Measurements from ENCODE around the gene MAGEA9. TPM values are rescaled to one million over a fixed set of nuclear protein-coding genes. Genes with fewer than 3 reads are reported as not detected.
"Not testable (repeated sequence)": the region's sequence is repeated elsewhere in the genome, so short reads cannot be mapped to it uniquely, and the experiment has no call there.

The MAGEA9 gene, protein sequence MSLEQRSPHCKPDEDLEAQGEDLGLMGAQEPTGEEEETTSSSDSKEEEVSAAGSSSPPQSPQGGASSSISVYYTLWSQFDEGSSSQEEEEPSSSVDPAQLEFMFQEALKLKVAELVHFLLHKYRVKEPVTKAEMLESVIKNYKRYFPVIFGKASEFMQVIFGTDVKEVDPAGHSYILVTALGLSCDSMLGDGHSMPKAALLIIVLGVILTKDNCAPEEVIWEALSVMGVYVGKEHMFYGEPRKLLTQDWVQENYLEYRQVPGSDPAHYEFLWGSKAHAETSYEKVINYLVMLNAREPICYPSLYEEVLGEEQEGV
- total RNA-seq = not detected in 2 replicates

DNA sequence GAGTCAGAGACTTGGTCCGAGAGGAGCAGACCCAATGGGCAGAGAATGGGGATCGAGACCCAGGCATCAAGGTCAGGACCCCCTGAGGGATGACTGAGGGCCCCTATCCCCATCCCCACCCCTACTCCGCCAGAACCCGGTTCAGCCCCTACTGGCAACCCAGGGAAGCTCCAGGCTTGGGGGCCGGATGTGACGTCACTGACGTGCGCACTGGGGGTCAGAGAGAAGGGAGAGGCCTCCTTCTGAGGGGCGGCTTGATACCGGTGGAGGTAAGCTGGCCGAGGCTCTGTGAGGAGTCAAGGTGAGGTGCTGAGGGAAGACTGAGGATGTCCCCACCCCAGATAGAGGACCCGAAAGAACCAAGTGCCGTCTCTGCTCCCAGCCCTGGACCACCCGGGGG, at the start of gene MAGEA9:
Gene MAGEA9, plus strand, starts transcription at position 204 of the 400 bp plus-strand sequence. CDS start 4,281 bp downstream, outside the sequence.
- DNase-seq (ENCODE audit: low read depth, low spot score) = not testable (repeated sequence)

DNA sequence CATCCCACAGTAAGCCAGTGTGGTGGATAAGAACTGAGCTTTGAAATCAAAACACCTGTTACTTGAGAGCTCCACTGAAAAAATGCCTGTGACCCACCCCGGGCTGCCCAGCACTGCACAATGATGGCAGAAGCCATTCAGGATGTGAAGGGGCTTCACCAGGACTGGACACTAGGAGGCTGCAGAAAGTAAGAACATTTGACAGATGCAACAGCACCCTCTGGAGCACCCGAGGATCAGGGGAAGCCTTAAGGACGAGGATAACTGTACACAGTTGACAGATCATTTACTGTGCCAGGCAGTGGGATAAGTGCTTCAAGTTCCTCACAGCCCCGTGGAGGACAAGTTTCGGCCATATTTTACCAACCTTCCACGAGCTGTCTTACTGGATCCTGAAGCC, 39.5 kb upstream of the MAGEA9 start:
- not testable (repeated sequence) for DNase-seq (ENCODE audit: low read depth, low spot score)

DNA sequence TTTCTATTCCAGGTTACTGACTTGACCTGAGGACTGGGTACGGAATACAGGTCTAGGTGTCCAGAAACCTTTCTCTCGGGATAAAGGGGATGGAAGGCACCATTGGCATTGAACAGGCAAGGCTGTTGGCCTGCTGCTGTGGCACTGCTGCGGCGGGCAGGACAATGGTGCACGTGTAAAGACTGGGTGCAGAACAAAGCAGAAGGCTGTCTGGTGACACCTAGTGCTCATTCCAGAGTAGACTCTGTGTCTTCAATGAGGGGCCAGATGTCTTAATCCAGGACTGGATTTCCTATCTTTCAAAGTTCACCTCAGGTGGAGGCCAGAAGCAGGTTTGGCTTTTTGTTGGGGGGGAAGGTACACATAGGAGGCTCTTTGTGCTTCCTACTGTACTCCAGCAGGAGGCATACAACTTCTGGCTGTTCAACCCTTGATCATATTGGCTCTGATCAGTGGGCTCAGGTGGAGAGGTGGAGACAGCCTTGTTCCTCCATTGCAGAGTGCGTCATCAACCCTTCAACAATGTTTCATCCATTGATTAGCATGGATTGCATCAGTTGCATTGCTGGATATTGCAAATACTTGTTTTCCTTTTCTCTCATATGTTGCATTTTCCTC, 35.2 kb upstream of the MAGEA9 start:
- DNase-seq (ENCODE audit: low read depth, low spot score) = not testable (repeated sequence)

DNA sequence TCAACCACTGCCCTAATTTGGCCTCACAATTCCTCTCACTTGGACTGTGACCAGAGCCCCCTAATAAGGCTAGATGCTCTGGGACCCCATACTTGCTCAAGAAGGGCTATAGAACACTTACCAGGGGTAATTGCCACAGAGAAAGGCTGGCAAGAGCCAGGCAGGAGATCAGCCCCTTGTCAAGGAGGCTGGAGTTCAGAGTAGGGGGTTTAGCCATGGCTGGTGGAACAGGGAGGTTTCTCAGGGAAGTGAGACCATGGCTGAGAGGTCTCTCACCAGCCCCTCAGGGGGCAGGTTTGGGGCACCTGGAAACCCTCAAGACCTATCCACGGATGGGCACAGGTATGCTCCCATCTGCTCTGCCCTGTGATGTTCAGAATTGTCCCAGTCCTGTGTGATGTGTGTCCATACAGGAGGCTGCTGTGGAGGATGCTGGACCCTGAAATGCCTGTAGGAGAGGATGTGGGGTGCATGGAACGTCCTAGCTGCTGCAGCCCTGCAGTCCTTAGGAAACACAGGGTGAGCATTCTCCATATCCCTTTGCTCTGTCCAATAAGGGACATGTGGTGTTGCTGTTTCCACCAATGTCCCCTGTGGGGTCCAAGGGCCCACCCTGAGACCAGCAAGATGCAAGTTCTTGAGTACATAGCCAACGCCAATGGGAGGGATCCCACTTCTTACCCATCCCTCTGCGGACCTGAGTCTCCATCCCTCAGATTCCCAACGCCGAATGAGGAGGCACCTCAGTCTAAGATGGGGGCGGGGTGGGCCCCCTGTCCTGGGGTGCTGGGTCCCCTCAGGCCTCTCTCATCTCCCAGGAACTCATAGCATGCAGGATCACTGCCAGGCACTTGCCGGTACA, 24.3 kb upstream of the MAGEA9 start:
- DNase-seq (ENCODE audit: low read depth, low spot score) = no peak

DNA sequence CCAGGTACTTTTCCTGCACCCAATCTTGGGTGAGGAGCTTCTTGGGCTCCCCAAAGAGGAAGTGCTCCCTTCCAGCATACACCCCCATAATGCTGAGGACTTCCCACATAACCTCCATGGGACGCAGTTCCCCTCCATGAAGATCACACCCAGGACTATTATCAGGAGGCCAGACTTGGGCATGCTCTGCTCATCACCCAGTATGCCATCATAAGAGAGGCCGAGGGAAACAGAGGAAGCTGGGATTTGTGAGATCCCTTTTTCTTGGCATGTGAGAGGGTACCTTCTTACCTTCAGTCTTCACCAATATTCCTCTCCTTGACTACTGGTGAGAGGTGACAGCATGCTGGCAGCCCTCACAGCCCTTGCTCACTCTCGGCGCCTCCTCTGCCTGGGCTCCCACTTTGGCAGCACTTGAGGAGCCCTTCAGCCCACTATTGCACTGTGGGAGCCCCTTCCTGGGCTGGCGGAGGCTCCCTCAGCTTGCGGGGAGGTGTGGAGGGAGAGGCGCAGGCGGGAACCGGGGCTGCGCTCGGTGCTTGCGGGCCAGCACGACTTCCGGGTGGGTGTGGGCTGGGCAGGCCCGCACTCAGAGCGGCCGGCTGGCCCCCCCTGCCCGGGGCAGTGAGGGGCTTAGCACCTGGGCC, 23.5 kb upstream of the MAGEA9 start:
- DNase-seq (ENCODE audit: low read depth, low spot score) = no peak

DNA sequence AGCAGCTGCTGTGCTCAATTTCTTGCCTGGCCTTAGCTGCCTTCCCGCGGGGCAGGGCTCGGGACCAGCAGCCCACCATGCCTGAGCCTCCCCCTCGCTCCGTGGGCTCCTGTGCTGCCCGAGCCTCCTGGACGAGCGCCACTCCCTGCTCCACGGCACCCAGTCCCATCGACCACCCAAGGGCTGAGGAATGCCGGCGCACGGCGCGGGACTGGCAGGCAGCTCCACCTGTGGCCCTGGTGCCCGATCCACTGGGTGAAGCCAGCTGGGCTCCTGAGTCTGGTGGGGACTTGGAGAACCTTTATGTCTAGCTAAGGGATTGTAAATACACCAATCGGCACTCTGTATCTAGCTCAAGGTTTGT, 23.0 kb upstream of the MAGEA9 start:
- not testable (repeated sequence) for DNase-seq (ENCODE audit: low read depth, low spot score)

DNA sequence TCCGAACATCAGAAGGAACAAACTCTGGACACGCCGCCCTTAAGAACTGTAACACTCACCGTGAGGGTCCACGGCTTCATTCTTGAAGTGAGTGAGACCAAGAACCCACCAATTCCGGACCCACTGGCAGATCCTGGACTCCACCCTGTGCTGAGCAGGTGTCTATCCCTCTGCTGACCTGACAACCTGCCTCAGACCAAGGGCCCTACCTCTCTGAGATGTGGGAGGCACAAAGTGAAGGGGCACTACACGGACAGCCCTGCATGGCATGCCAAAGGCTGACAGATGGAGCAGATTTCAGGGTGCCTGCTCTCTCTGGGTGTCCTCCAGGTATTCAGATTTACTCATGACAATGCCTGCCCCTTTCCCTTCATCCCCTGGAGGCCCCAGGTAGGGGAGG, 21.9 kb upstream of the MAGEA9 start:
- DNase-seq (ENCODE audit: low read depth, low spot score) = no peak

DNA sequence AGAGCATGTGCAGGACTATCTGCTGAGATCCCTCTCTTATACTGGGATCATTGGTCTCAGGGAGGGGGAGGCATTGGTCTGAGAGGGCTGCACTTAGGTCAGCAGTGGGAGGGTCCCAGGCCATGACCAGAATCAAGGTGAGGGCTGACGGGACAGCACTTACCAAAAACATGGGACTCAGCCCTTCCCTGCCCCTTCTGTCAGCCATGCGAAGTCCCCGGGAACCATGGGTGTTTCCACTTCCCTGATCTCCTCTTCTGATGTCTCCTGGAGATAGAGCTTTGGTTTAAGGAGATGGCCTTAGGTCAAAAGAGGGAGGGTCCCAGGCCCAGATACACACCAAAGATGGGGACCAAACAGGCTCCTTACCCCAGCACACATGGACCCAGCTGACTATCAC, 20.8 kb upstream of the MAGEA9 start:
- DNase-seq (ENCODE audit: low read depth, low spot score) = no peak

DNA sequence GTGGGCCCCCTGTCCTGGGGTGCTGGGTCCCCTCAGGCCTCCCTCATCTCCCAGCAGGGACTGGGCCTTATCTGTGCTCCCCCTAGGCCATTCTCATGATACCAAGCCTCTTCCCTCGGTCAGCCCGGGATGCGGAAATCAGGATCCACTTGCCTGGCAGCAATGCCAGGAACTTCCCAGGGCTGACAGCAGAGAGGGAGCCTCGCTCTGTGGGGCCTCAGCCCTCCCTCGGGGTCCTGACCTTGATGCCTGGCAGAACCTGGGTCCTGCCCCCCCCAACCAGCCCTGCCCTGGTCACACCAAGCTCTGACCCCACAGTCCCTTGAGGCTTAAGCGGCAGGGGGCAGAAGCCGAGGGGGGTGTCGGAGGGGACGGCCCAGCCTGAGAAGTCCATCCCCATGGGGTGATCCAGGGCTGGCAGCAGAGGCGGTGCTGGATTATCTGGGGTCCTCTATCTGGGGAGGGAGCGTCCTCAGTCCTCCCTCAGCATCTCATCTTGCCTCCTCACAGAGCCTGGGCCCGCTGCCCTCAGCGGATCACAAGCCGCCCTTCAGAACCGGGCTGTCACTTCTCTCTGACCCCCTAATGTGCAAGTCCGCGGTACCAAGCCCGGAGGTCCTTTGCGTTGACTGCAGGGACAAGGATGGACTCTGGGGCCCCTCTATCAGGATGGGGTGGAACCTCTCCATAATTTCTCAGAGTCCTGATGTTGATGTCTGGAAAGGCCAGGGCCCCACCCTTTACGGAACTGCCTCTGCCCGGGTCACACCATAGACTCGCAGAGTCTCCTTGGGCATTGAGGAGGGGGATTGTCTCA, 19.7 kb upstream of the MAGEA9 start:
- not testable (repeated sequence) for DNase-seq (ENCODE audit: low read depth, low spot score)

DNA sequence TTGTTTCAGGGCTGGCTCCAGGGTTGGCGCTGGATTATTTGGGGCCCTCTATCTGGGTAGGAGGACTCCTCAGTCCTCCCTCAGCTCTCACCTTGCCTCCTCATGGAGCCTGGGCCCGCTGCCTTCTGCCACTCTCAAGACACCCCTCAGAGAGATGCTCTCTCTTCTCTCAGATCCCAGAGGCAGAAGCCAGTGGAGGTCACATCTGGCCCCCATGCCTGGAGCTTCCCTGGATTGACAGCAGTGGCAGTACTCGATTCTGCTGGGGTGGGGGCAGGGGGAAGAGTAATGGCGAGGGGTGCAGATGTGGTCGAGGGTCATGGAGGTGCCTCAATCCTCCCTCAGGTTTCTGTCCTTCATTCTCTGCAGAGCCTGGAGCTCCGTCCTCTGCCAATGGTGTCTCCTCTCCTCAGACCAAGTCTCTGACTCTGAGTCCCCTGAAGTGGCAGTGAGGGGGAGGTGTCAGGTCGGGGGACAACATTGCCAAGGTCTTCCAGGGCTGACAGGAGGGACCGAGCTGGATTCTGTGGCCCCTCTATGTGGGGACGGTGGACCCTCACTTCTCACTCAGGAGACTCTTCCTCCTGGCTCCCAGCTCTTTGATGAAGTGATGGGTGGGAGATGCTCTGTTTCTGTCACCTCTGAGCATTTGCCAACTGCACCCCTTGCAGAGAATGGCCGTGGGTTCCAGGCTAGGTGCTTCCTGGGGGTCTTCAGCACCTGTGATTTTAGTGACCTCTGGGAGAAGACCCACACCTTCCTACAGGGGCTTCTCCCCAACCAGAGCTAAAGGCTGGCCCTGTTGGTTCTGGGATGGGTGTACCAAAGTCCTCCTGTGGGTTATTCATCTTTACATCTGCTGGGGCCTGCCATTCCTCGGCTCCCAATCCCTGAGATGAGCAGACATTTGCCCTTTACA, 18.8 kb upstream of the MAGEA9 start:
- DNase-seq (ENCODE audit: low read depth, low spot score) = no peak

DNA sequence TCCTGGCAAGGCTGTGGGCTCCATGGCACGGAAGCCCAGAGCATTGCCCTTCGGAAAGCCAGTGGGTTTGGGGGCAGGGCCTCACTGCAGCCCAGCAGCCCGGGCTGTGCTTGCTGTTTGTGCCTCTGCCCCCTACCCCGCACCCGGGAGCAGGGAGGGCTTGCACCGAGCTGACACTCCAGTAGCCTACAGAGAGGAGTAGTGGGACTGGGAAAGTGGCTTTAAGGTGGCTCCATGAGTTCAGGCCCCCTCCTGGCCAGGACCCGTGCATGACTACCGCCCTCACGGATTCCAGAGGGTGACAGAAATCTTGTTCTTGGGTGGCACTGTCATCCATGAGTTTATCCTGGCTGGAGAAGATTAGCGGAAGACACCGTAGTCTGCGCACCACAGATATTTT, 11.4 kb upstream of the MAGEA9 start:
- not testable (repeated sequence) for DNase-seq (ENCODE audit: low read depth, low spot score)

DNA sequence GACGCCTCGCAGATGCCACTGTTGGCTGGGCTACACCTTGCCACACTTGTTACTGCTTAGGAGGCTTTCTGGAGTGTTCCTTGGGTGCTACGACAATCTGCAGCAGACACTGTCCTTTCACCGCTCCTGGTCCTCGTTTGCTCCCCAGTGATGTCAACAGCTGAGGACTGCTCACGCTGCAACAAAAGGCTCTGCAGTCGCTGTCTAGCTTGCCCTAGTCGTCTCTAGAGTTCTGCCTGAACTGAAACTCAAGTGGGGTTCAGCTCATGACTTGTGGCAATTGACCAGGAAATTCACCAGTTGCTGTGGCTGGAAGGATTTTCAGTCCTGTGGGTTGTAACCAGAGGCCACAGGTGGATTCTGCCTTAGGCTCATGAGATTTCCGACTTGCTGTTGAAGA, 8.7 kb upstream of the MAGEA9 start:
- not testable (repeated sequence) for DNase-seq (ENCODE audit: low read depth, low spot score)

DNA sequence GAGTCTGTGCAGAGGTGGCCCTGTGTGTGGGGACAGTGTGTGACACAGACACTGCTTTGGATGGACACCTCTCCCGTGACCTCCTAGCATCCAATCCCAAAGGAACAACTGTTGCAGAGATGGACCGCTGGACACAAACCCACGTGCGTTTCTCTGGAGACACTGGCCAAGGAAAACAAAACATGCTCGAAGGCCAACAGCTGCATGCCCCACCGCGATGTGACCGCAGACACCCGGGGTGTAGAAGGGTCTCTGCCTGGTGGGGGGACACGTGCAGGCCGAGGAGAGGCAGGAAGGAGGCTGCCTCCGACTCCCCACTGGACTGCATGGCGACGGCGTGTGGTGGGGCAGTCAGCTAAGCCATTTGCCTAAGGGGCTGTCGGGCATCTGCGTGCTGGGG, 8.0 kb upstream of the MAGEA9 start, which contains the start of gene HSFX1:
Gene HSFX1, plus strand, starts transcription at position 301 of the 400 bp plus-strand sequence. CDS start 614 bp downstream, outside the sequence.
- DNase-seq (ENCODE audit: low read depth, low spot score) = not testable (repeated sequence)

DNA sequence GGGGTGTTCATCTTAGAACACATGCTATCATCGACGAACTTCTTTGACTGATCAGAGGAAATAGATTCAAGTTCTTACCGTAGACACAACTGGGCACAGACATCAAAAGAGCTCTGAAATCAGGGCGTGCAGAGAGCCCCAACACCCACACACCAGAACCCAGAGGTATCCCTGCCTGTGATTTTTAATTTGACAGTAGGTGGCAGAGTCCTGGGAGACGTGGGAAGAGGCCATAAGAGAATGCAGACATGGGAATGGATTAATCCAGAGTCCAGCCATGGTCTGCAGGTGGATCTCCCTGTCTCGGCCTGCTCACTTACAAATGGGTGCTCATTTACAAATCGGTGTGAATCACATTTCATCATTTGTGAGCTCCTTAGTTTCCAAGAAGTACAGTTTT, 3.7 kb upstream of the MAGEA9 start:
- DNase-seq (ENCODE audit: low read depth, low spot score) = not testable (repeated sequence)

DNA sequence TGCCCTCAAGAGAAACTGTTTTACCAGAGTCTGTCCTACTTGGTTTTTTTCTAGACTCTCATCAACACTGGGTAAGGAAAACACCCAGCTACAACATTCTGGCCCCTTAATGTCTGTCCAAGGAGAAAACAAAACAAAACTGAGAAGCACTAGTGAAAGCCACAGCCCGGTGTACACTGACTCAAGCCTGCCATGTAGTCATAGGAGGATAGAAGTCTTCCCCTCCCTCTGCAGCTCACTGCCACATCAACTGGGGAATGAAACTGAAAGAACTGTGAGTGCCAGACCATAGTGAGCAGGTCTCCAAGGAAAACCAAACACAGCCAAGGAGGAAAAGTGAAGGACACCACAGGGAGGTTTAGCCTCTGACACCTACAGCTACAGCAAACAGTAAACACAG, 13.8 kb downstream of the MAGEA9 start:
- DNase-seq (ENCODE audit: low read depth, low spot score) = not testable (repeated sequence)

DNA sequence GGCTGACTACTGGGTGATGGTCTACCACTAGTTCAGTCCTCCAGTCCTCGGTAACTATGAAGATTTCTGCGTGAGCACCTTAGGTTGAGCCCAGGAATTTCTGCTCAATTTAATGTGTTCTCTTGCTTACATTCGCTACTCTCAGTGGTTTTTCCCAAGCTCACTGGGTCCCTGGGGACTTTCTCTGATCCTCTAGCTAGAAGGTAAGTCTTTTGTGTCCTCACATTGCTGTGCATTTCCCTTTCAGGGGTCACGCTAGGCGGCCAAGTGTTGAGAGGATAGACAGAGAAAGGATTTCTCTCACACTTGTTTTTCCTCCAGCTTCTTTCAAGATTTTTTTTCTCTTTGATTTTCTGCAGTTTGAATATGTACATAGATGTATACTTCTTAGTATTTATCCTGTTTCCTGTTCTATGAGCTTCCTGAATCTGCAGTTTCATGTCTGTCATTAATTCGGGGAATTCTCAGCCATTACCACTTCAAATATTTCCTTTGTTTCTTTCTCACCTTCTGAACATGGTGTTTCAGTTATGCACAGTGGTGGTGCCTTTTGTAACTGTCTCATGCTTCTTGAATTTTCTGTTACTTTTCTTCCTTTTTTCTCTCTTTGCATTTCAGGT, 17.5 kb downstream of the MAGEA9 start:
- DNase-seq (ENCODE audit: low read depth, low spot score) = no peak

DNA sequence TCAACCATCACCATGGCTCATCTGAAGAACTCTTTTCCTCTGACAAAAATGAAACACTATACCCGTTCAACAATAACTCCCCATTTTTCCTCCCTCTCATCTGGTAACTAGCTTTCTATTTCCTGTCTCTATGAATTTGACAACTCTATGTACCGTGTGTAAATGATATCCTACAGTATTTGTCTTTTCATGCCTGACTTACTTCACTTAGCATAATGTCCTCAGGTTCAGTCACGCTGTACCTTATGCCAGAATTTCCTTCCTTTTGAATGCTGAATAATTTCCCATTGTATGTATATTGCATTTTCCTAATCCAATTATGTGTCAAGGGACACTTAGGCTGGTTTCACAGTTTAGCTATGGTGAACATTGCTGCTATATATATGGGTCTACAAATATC, 18.2 kb downstream of the MAGEA9 start:
- no peak for DNase-seq (ENCODE audit: low read depth, low spot score)

DNA sequence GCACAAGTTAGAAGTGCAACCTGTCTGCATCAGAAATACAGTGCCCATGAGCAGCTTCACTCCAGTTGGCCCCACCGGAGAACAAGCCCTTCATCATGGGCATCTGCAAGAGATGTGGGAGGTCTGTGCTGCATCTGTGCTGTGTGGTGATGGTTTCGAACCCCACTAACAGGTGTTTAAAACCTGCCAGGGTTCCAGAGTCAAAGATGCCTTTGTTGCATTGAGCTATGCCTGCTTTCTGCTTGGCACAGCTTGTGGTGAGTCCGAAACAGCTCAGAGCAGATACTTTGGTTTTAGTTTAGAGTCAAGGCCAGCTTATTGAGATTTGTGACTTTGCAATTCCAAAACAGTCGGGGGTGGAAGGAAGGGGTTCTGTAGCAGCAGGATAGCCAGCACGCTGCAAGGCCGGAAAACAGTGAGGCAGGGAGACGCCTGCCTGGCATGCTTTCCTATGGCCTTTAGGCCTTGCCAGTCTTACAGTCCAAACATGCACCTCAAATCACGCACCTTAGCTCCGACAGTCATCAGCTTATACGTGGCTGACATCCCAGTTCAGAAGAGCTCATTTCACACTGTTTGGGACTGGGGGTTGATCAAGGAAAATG, 21.8 kb downstream of the MAGEA9 start:
- DNase-seq (ENCODE audit: low read depth, low spot score) = no peak

DNA sequence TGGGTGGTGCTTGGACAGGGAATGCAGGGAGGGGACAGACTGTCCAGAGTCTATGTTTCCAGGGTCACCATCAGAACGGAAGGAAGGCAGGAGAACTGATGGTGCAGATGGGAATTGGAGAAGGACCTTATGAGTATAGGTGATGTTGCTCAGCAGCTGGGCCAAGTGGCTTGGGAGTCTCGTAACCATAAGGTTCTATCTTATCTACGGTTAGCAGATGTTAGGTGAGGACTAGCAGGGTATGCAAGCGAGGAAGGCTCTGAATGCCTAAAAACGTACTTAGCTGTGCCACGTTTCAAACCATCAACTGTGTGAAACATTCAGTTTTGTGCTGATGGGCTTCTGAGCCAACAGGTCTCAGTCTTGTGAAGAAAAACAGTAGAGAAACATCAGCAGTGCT, 22.4 kb downstream of the MAGEA9 start:
- DNase-seq (ENCODE audit: low read depth, low spot score) = no peak

All from pulmonary artery endothelial cell (primary cell).